ENCODE results near the gene ATP2B2.

The ATP2B2 gene

GRCh38 chr3:10389339-10389738 lies 116.0 kb downstream of the ATP2B2 start:
- H3K27me3 ChIP-seq (ENCODE audit: insufficient read depth, low read length, poor library complexity), result peaks cover 6% of the 10 kb centered on the region
- H3K9me3 ChIP-seq (ENCODE audit: insufficient read depth, low read length, severe bottlenecking), result peaks cover 16% of the 10 kb centered on the region
- no peak overlapping the region for H3K27ac ChIP-seq (ENCODE audit: low read length)
- TF ChIP-seq CTCF (IDR thresholded peaks at IDR 0.05; ENCODE audit: borderline replicate concordance, extremely low read depth, low read length, poor library complexity, severe bottlenecking), result no peak
- no peak for TF ChIP-seq EZH2 (IDR thresholded peaks at IDR 0.05; ENCODE audit: borderline replicate concordance, low read depth, low read length, severe bottlenecking)
- no peaks in the 10 kb centered on the region for H3K4me1 ChIP-seq (ENCODE audit: insufficient read depth, low read length)
- no peaks in the 10 kb centered on the region for H3K79me2 ChIP-seq (ENCODE audit: insufficient read depth, low read length)
- DNase-seq (no peak), ATAC-seq (ENCODE audit: insufficient read depth, low read depth) (no peak)
- H4K20me1 ChIP-seq (ENCODE audit: insufficient read depth, low read length), result no peaks in the 10 kb centered on the region
- H3K36me3 ChIP-seq (ENCODE audit: insufficient read depth, low read length), result no peaks in the 10 kb centered on the region
- H3K4me3 ChIP-seq (ENCODE audit: low read depth in 1 of 2, low read length in 2 of 2), result no peak overlapping the region
- H3K9ac ChIP-seq (ENCODE audit: low read depth, low read length), result no peak overlapping the region
- no peak overlapping the region for H2AFZ ChIP-seq (ENCODE audit: low read depth, low read length)
- H3K4me2 ChIP-seq (ENCODE audit: insufficient read depth, low read length), result no peak overlapping the region

DNA sequence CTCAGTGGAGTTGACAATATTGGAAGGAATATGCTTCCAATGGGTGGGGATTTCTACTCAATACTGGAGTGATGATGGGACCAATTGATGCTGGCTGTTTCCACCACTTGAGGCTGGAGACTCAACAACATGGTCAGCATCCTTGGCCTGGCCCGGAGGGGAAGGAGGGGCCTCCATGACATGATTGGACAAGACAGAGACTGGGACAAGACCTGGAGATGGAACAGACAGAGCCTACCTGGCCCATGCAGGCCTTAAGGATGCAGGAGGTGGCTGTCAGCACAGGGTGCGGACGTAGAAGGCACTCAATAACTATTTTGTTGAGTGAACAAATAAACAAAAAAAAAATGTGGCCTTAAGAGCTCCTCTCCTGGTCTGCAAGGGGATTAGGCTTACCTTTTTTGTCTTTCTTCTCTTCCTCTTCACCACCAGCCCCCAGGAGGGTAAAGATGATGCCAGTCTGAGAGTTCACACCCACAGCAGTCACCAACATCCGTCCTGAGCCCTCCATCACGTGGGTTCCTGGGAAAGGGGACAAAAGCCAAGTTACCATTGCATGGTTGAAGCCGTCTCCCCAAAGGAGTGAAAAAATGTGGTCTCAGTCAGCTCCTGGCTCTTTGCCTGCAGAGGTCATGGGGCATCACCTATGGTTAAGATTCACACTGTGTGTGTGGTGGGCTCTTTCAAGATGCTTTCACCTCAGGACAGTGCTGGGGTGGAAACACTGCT lies 117.3 kb downstream of the ATP2B2 start:
- Histone ChIP-seq H3K27me3 (ENCODE audit: insufficient read depth, low read length, poor library complexity) (no peaks in the 10 kb centered on the region), H3K4me3 (ENCODE audit: low read depth in 1 of 2, low read length in 2 of 2) (no peak overlapping the region), H3K27ac (ENCODE audit: low read length) (no peak overlapping the region), H3K9me3 (ENCODE audit: insufficient read depth, low read length, severe bottlenecking) (peaks cover 16% of the 10 kb centered on the region), H3K4me1 (ENCODE audit: insufficient read depth, low read length) (no peaks in the 10 kb centered on the region), H4K20me1 (ENCODE audit: insufficient read depth, low read length) (no peaks in the 10 kb centered on the region), H2AFZ (ENCODE audit: low read depth, low read length) (no peak overlapping the region), H3K9ac (ENCODE audit: low read depth, low read length) (no peak overlapping the region), H3K4me2 (ENCODE audit: insufficient read depth, low read length) (no peak overlapping the region), H3K79me2 (ENCODE audit: insufficient read depth, low read length) (no peaks in the 10 kb centered on the region), H3K36me3 (ENCODE audit: insufficient read depth, low read length) (no peaks in the 10 kb centered on the region)
- DNase-seq, result no peak
- TF ChIP-seq EZH2 (IDR thresholded peaks at IDR 0.05; ENCODE audit: borderline replicate concordance, low read depth, low read length, severe bottlenecking), result no peak
- TF ChIP-seq CTCF (IDR thresholded peaks at IDR 0.05; ENCODE audit: borderline replicate concordance, extremely low read depth, low read length, poor library complexity, severe bottlenecking), result no peak
- ATAC-seq (ENCODE audit: insufficient read depth, low read depth), result no peak

GRCh38 chr3:10386121-10386520 lies 119.3 kb downstream of the ATP2B2 start:
- Histone ChIP-seq H3K4me3 (ENCODE audit: low read depth in 1 of 2, low read length in 2 of 2) (no peak overlapping the region), H3K4me1 (ENCODE audit: insufficient read depth, low read length) (no peaks in the 10 kb centered on the region), H3K27me3 (ENCODE audit: insufficient read depth, low read length, poor library complexity) (no peaks in the 10 kb centered on the region), H3K4me2 (ENCODE audit: insufficient read depth, low read length) (no peak overlapping the region), H3K27ac (ENCODE audit: low read length) (no peak overlapping the region), H3K36me3 (ENCODE audit: insufficient read depth, low read length) (no peaks in the 10 kb centered on the region), H4K20me1 (ENCODE audit: insufficient read depth, low read length) (no peaks in the 10 kb centered on the region), H3K79me2 (ENCODE audit: insufficient read depth, low read length) (no peaks in the 10 kb centered on the region), H3K9ac (ENCODE audit: low read depth, low read length) (no peak overlapping the region), H3K9me3 (ENCODE audit: insufficient read depth, low read length, severe bottlenecking) (peaks cover 16% of the 10 kb centered on the region), H2AFZ (ENCODE audit: low read depth, low read length) (no peak overlapping the region)
- no peak for ATAC-seq (ENCODE audit: insufficient read depth, low read depth)
- no peak for DNase-seq
- no peak for TF ChIP-seq EZH2 (IDR thresholded peaks at IDR 0.05; ENCODE audit: borderline replicate concordance, low read depth, low read length, severe bottlenecking)
- no peak for TF ChIP-seq CTCF (IDR thresholded peaks at IDR 0.05; ENCODE audit: borderline replicate concordance, extremely low read depth, low read length, poor library complexity, severe bottlenecking)
